ENCODE results near the gene HLTF. TPM values are rescaled to one million over a fixed set of nuclear protein-coding genes. Genes with fewer than 3 reads are reported as not detected.

The HLTF gene
- total and polyA plus RNA-seq, 2 experiments from 2014 or later: 89.5 to 146 TPM

DNA sequence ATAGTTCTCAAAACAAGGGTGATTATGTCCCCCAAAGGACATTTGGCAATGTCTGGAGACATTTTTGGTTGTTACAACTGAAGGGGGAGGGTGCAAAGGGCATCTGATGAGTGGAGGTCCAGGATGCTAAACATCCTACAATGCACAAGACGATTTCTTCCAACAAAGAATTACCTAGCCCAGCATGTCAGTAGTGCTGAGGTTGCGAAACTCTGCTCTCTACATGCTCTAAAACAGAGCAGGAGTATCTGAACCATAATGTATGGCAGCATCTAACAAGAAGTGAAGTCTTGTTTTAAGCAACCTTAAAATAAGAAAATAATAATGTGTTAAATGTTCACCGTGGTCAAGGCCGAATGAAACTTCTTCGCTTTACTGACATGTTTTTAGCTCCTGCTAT is 88.0 kb downstream of the HLTF start:
- H3K79me2 ChIP-seq (replicated peaks; ENCODE audit: insufficient read depth): no peaks in the 10 kb centered on the region
- H3K9me2 ChIP-seq (ENCODE audit: insufficient read depth): no peaks in the 10 kb centered on the region
- H3K4me1 ChIP-seq (ENCODE audit: insufficient read depth): peaks cover 28% of the 10 kb centered on the region
- no peak for TF ChIP-seq NANOG (IDR thresholded peaks at IDR 0.05; ENCODE audit: borderline replicate concordance)
- no peak for TF ChIP-seq CREB1 (CRISPR knock-in tag; IDR thresholded peaks at IDR 0.05; ENCODE audit: low read depth)
- no peak for TF ChIP-seq JUNB (IDR thresholded peaks at IDR 0.05; ENCODE audit: unreplicated experiment)
- TF ChIP-seq, protein P1, sequence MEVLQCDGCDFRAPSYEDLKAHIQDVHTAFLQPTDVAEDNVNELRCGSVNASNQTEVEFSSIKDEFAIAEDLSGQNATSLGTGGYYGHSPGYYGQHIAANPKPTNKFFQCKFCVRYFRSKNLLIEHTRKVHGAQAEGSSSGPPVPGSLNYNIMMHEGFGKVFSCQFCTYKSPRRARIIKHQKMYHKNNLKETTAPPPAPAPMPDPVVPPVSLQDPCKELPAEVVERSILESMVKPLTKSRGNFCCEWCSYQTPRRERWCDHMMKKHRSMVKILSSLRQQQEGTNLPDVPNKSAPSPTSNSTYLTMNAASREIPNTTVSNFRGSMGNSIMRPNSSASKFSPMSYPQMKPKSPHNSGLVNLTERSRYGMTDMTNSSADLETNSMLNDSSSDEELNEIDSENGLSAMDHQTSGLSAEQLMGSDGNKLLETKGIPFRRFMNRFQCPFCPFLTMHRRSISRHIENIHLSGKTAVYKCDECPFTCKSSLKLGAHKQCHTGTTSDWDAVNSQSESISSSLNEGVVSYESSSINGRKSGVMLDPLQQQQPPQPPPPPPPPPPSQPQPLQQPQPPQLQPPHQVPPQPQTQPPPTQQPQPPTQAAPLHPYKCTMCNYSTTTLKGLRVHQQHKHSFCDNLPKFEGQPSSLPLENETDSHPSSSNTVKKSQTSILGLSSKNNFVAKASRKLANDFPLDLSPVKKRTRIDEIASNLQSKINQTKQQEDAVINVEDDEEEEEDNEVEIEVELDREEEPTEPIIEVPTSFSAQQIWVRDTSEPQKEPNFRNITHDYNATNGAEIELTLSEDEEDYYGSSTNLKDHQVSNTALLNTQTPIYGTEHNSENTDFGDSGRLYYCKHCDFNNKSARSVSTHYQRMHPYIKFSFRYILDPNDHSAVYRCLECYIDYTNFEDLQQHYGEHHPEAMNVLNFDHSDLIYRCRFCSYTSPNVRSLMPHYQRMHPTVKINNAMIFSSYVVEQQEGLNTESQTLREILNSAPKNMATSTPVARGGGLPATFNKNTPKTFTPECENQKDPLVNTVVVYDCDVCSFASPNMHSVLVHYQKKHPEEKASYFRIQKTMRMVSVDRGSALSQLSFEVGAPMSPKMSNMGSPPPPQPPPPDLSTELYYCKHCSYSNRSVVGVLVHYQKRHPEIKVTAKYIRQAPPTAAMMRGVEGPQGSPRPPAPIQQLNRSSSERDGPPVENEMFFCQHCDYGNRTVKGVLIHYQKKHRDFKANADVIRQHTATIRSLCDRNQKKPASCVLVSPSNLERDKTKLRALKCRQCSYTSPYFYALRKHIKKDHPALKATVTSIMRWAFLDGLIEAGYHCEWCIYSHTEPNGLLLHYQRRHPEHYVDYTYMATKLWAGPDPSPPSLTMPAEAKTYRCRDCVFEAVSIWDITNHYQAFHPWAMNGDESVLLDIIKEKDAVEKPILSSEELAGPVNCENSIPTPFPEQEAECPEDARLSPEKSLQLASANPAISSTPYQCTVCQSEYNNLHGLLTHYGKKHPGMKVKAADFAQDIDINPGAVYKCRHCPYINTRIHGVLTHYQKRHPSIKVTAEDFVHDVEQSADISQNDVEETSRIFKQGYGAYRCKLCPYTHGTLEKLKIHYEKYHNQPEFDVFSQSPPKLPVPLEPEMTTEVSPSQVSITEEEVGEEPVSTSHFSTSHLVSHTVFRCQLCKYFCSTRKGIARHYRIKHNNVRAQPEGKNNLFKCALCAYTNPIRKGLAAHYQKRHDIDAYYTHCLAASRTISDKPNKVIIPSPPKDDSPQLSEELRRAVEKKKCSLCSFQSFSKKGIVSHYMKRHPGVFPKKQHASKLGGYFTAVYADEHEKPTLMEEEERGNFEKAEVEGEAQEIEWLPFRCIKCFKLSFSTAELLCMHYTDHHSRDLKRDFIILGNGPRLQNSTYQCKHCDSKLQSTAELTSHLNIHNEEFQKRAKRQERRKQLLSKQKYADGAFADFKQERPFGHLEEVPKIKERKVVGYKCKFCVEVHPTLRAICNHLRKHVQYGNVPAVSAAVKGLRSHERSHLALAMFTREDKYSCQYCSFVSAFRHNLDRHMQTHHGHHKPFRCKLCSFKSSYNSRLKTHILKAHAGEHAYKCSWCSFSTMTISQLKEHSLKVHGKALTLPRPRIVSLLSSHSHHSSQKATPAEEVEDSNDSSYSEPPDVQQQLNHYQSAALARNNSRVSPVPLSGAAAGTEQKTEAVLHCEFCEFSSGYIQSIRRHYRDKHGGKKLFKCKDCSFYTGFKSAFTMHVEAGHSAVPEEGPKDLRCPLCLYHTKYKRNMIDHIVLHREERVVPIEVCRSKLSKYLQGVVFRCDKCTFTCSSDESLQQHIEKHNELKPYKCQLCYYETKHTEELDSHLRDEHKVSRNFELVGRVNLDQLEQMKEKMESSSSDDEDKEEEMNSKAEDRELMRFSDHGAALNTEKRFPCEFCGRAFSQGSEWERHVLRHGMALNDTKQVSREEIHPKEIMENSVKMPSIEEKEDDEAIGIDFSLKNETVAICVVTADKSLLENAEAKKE (CRISPR knock-in tag; IDR thresholded peaks at IDR 0.05): no peak
- TF ChIP-seq ZNF331 (CRISPR knock-in tag; IDR thresholded peaks at IDR 0.05; ENCODE audit: low read depth): no peak
- no peak for TF ChIP-seq ETS1 (IDR thresholded peaks at IDR 0.05)
- no peak for TF ChIP-seq STAT1 (IDR thresholded peaks at IDR 0.05; ENCODE audit: unreplicated experiment)
- ATAC-seq (no peak), DNase-seq (ENCODE audit: low spot score) (no peak)
- H3K4me3 ChIP-seq: no peak overlapping the region
- peaks cover 3% of the 10 kb centered on the region for H3K27me3 Mint-ChIP-seq (ENCODE audit: insufficient read depth, low read depth, poor library complexity)
- no peaks in the 10 kb centered on the region for H3K27me3 ChIP-seq (ENCODE audit: insufficient read depth)
- no peak overlapping the region for H3K4me3 Mint-ChIP-seq
- peaks cover 41% of the 10 kb centered on the region for H3K4me1 Mint-ChIP-seq
- no peaks in the 10 kb centered on the region for H4K20me1 ChIP-seq (replicated peaks; ENCODE audit: insufficient read depth)
- no peaks in the 10 kb centered on the region for H3F3A ChIP-seq (replicated peaks; ENCODE audit: low read depth)
- peak overlapping the region; percentile 67 for H3K27ac ChIP-seq (ENCODE audit: low read depth)
- H3K27ac Mint-ChIP-seq: peak overlapping the region; percentile 80
- H2AFZ ChIP-seq: no peak overlapping the region
- peaks cover 28% of the 10 kb centered on the region; the same call in 2 of the 3 replicates for H3K36me3 Mint-ChIP-seq (ENCODE audit: low read depth)
- no peaks in the 10 kb centered on the region; the same call in 1 of the 2 replicates for H3K36me3 ChIP-seq (ENCODE audit: insufficient read depth)
- H3K9me3 Mint-ChIP-seq: no peaks in the 10 kb centered on the region
- no peak overlapping the region for H3K4me2 ChIP-seq

Data from GM23338 (cell line).